GM12865 (cell line): ENCODE measurements around the gene MEG3.

ENCODE experiments used
- DNase-seq: peaks from one replicate; pipeline ENCODE4 v3.0.0; 2010; ENCODE audit warnings: low read depth
- H3K4me3 ChIP-seq: 2 replicates; pipeline ENCODE4 v1.5.1; 2011; ENCODE audit warnings: mild to moderate bottlenecking, low read depth, low read length, control low read depth
- CTCF ChIP-seq: IDR thresholded peaks from 2 replicates; pipeline ENCODE4 v1.5.1; 2011; ENCODE audit warnings: low read length, control low read depth, low read depth, inconsistent platforms; ENCODE audit not compliant: insufficient read depth; ENCODE audit errors: missing control alignments

The MEG3 gene

GRCh38 chr14:100838493-100839314 lies 12.8 kb downstream of the MEG3 start:
- DNase-seq, result no peak
- no peak overlapping the region for H3K4me3 ChIP-seq
- no peak for TF ChIP-seq CTCF

GRCh38 chr14:100839315-100839585 lies 13.3 kb downstream of the MEG3 start:
- TF ChIP-seq CTCF, result no peak
- H3K4me3 ChIP-seq, result no peak overlapping the region
- DNase-seq, result no peak

GRCh38 chr14:100839681-100840111 lies 13.8 kb downstream of the MEG3 start:
- DNase-seq, result no peak
- no peak for TF ChIP-seq CTCF
- H3K4me3 ChIP-seq, result no peak overlapping the region

DNA sequence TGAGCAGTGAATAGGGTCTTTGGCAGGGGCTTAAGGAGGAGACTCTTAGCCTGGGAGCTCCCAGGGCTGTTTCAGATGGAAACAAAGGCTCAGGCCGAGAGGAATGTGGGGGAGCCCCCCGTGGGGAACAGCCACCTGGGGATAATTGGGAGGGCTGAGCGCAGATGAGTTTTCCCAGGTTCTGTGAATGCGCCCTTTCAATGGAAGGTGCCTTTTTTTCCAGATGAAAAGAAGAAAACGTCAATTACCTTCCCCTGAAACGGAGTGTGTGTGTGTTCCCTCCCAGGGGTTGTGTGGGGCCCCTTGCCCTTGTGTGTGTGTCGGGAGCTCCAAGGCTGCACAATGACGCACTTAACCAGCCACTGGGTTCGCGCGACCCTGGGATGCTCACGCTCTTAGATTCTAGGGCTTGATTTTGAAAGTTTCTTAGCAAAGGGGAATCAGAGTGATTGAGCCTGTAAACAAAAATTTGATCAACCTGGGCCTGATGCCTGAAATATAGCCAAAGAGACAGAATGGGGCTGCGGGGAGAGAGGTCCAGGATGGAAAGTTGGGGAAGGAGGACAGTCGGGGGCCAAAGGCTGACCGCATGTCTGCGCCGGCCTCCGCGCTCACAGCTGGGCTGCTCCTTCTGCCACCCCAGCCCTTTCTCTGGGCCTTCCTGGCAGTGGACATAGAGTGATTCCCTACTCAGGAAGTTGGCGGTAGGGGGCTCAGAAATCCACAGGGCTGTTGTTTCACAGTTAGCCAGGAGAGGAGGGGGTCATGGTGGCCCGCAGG lies 14.6 kb downstream of the MEG3 start:
- no peak overlapping the region for H3K4me3 ChIP-seq
- DNase-seq, result no peak
- no peak for TF ChIP-seq CTCF

DNA sequence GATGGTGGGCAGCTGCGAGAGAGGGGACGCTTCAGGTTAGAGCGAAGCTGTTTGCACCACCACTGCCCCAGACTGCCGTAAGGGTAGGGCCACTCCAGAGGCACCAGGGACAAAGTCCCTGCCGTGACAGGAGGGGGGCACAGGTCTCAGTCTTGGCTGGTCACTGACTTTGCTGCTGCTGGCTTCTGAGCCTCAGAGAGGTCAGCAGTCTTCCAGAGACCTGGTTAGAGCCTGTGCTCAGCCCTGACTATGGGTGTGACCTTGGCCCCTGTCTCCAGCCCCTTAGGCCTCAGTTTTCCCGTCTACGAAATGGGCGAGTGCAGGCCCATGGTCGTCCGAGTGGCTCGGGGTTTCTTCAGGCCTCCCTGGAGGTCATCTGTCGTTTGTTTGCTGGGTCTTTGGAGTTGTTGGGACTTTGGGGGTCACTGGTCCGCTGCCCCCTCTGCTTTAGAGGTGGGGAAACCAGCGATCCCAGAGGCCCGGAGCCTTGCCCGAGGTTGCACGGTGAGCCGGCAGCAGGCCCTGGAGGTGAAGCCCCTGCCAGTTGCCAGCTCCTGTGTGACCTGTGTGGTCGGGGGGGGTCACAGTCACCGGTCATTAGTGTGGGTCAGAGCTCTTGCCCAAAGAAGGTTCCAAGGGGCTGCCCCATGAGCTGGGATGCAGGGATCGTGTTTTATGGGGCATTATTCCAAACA lies 15.3 kb downstream of the MEG3 start:
- no peak for TF ChIP-seq CTCF
- DNase-seq, result no peak
- no peak overlapping the region for H3K4me3 ChIP-seq

- no peak for TF ChIP-seq CTCF
- no peak overlapping the region for H3K4me3 ChIP-seq
- DNase-seq, result no peak
Measured at GRCh38 chr14:100841761-100842403, 16.0 kb downstream of the MEG3 start.
